Sigmoid colon (tissue), 4 donors: Measurements from ENCODE around the gene DAAM2.

ENCODE experiments used
- CTCF ChIP-seq, 4 experiments: fragments of 450-650 bp in 3 of 4; fragments of 200-600 bp in 1 of 4; IDR thresholded peaks; one replicate each; pipeline ENCODE4 v1.5.1; 2016 to 2019; ENCODE audit warnings: antibody characterized with exemption in 4 of 4, mild to moderate bottlenecking in 3 of 4, moderate library complexity in 2 of 4
- POLR2AphosphoS5 ChIP-seq, 4 donors: sonication (generic); formaldehyde crosslinking; IDR thresholded peaks; one replicate each; pipeline ENCODE4 v1.6.1; 2017; ENCODE audit warnings: antibody characterized with exemption in 4 of 4

GRCh38 chr6:39902786-39903465 lies 110.8 kb downstream of the DAAM2 start:
- TF ChIP-seq CTCF (IDR thresholded peaks at IDR 0.05) (no peak), POLR2AphosphoS5 (IDR thresholded peaks at IDR 0.05) (no peak)
